ENCODE measurements around the gene EIF1AD. TPM values are rescaled to one million over a fixed set of nuclear protein-coding genes. Genes with fewer than 3 reads are reported as not detected.
"Not testable (repeated sequence)": the region's sequence is repeated elsewhere in the genome, so short reads cannot be mapped to it uniquely, and the experiment has no call there.

The EIF1AD gene
- total RNA-seq, 1 experiment from 2014 or later, result 64.6 TPM

GRCh38 chr11:66032957-66033735, 31.2 kb upstream of the EIF1AD start:
- BruUV-seq (replicated peaks), result no TSS peak
- Histone ChIP-seq H3K27ac (ENCODE audit: low read length) (no peak overlapping the region), H3K9me3 (ENCODE audit: control insufficient read depth, insufficient read depth, low read depth, low read length) (peaks cover 2% of the 10 kb centered on the region; the same call in 1 of the 2 replicates), H3K27me3 (ENCODE audit: control insufficient read depth, insufficient read depth, low read length) (no peaks in the 10 kb centered on the region), H3K4me3 (ENCODE audit: low read depth in 2 of 2, low read length in 2 of 2) (no peak overlapping the region), H3K4me1 (ENCODE audit: control insufficient read depth, insufficient read depth, low read length) (no peaks in the 10 kb centered on the region), H3K36me3 (ENCODE audit: control insufficient read depth, insufficient read depth, low read length) (no peaks in the 10 kb centered on the region)
- POLR2A ChIA-PET, result interaction anchor here (0.7 kb wide), 1 partner anchor 130 kb away, joined by 4 read pairs; no protein-coding TSS in a partner anchor
- ATAC-seq, result peak; percentile 43
- intact Hi-C loops (cut with micrococcal nuclease; ENCODE audit: unreplicated experiment), result no loop called here
- CTCF ChIA-PET, result no interaction called here
- in situ Hi-C loops (cut with HindIII; ENCODE audit: low pct_unique_long_range_greater_than_20kb, low sequenced_read_pairs), result no loop called here
- TF ChIP-seq TCF7L2 (IDR thresholded peaks at IDR 0.05; ENCODE audit: low read depth, low read length) (no peak), CTCF (IDR thresholded peaks at IDR 0.05) (no peak), POLR2AphosphoS5 (IDR thresholded peaks at IDR 0.05; ENCODE audit: low read depth, low read length) (no peak), SIN3A (IDR thresholded peaks at IDR 0.05; ENCODE audit: borderline replicate concordance, insufficient read depth, low read depth, low read length) (no peak)
- no peak for DNase-seq (ENCODE audit: low read depth, low spot score)

GRCh38 chr11:66026017-66026529, 24.1 kb upstream of the EIF1AD start, which contains the start of gene CATSPER1:
Gene CATSPER1 (minus strand): TSS chr11:66026479. CDS start chr11:66026379, 100 bp downstream.
- POLR2A ChIA-PET, result interaction anchor here (0.7 kb wide), 1 partner anchor 47 kb away, joined by 4 read pairs; no protein-coding TSS in a partner anchor
- ATAC-seq (no peak), DNase-seq (ENCODE audit: low read depth, low spot score) (no peak)
- CTCF ChIA-PET, result interaction anchor here (0.6 kb wide), 1 partner anchor 33 kb away, joined by 3 read pairs; no protein-coding TSS in a partner anchor
- no peak within 1 kb of the TSS for H3K4me3 ChIP-seq (ENCODE audit: low read depth in 2 of 2, low read length in 2 of 2)
- no TSS peak for BruUV-seq (replicated peaks)
- no peaks in the 10 kb centered on the region for H3K9me3 ChIP-seq (ENCODE audit: control insufficient read depth, insufficient read depth, low read depth, low read length)
- in situ Hi-C loops (cut with HindIII; ENCODE audit: low pct_unique_long_range_greater_than_20kb, low sequenced_read_pairs), result no loop called here
- intact Hi-C loops (cut with micrococcal nuclease; ENCODE audit: unreplicated experiment), result no loop called here
- H3K36me3 ChIP-seq (ENCODE audit: control insufficient read depth, insufficient read depth, low read length), result no peaks in the 10 kb centered on the region
- no peak within 1 kb of the TSS for H3K27ac ChIP-seq (ENCODE audit: low read length)
- TF ChIP-seq REST (IDR thresholded peaks at IDR 0.05; ENCODE audit: insufficient read depth in 1 of 2, low read depth in 2 of 2, low read length in 1 of 2), result no peak
- TF ChIP-seq SIN3A (IDR thresholded peaks at IDR 0.05; ENCODE audit: borderline replicate concordance, insufficient read depth, low read depth, low read length), result no peak
- TF ChIP-seq CTCF (IDR thresholded peaks at IDR 0.05), result no peak
- TF ChIP-seq TCF7L2 (IDR thresholded peaks at IDR 0.05; ENCODE audit: low read depth, low read length), result no peak
- TF ChIP-seq POLR2AphosphoS5 (IDR thresholded peaks at IDR 0.05; ENCODE audit: low read depth, low read length), result no peak
- no peaks in the 10 kb centered on the region for H3K27me3 ChIP-seq (ENCODE audit: control insufficient read depth, insufficient read depth, low read length)
- H3K4me1 ChIP-seq (ENCODE audit: control insufficient read depth, insufficient read depth, low read length), result peaks cover 10% of the 10 kb centered on the region; the same call in 1 of the 2 replicates

GRCh38 chr11:66023186-66023440, 21.2 kb upstream of the EIF1AD start:
- H3K36me3 ChIP-seq (ENCODE audit: control insufficient read depth, insufficient read depth, low read length); H3K9me3 ChIP-seq (ENCODE audit: control insufficient read depth, insufficient read depth, low read depth, low read length); H3K4me3 ChIP-seq (ENCODE audit: low read depth in 2 of 2, low read length in 2 of 2); H3K27me3 ChIP-seq (ENCODE audit: control insufficient read depth, insufficient read depth, low read length); intact Hi-C loops (cut with micrococcal nuclease; ENCODE audit: unreplicated experiment); DNase-seq (ENCODE audit: low read depth, low spot score); H3K27ac ChIP-seq (ENCODE audit: low read length); POLR2A ChIA-PET; BruUV-seq (replicated peaks); in situ Hi-C loops (cut with HindIII; ENCODE audit: low pct_unique_long_range_greater_than_20kb, low sequenced_read_pairs); ATAC-seq: not testable (repeated sequence)
- CTCF ChIA-PET, result interaction anchor here (0.6 kb wide), 1 partner anchor 349 kb away, joined by 6 read pairs; no protein-coding TSS in a partner anchor
- peaks cover 12% of the 10 kb centered on the region; the same call in 1 of the 2 replicates for H3K4me1 ChIP-seq (ENCODE audit: control insufficient read depth, insufficient read depth, low read length)
